Cardiac muscle cell (in vitro differentiated cells and primary cell): Measurements from ENCODE around the gene CPSF4. TPM values are rescaled to one million over a fixed set of nuclear protein-coding genes. Genes with fewer than 3 reads are reported as not detected.
"Not testable (repeated sequence)": the region's sequence is repeated elsewhere in the genome, so short reads cannot be mapped to it uniquely, and the experiment has no call there.

ENCODE experiments used
- DNase-seq, 2 donors: peaks; one replicate each; pipeline versions ENCODE4 v3.0.0 to v3.0.0-alpha.2; 2010 to 2017; ENCODE audit warnings: low read depth in 1 of 2, low spot score in 1 of 2
- H3K27ac ChIP-seq: fragments of 200-600 bp; sonication (generic); 2 replicates; pipeline ENCODE4 v1.5.1; 2016
- H3K27me3 ChIP-seq: fragments of 200-600 bp; sonication (generic); 2 replicates; pipeline ENCODE4 v1.6.0; 2016; ENCODE audit warnings: control low read depth
- H3K36me3 ChIP-seq: fragments of 200-600 bp; sonication (generic); 2 replicates; pipeline ENCODE4 v1.5.1; 2016; ENCODE audit warnings: control low read depth
- H3K4me1 ChIP-seq: fragments of 200-600 bp; sonication (generic); 2 replicates; pipeline ENCODE4 v1.8.1; 2017; ENCODE audit warnings: low read depth, mild to moderate bottlenecking, mixed run types
- H3K4me3 ChIP-seq: fragments of 200-600 bp; sonication (generic); 2 replicates; pipeline ENCODE4 v1.5.1; 2016; ENCODE audit warnings: mild to moderate bottlenecking
- H3K9me3 ChIP-seq: fragments of 200-600 bp; sonication (generic); 2 replicates; pipeline ENCODE4 v1.5.1; 2017; ENCODE audit warnings: low read depth, mild to moderate bottlenecking, control low read depth
- polyA plus RNA-seq: library from polyadenylated mRNA; unstranded; fragments of >200 nt; fragmentation: Nextera tagmentation; extraction: Ambion mirVana; gene quantifications from 2 replicates; pipeline ENCODE4 v1.2.1, GENCODE V29; 2016
- total RNA-seq: library from RNA; depleted of rRNA; stranded (reverse); fragments of >200 nt; gene quantifications from 2 replicates; pipeline ENCODE4 v1.2.3, GENCODE V29; 2016
- TF ChIP-seq, protein P1 (sequence below): IDR thresholded peaks from 2 replicates; pipeline ENCODE4 v1.5.1; 2012; ENCODE audit warnings: low read depth, mild to moderate bottlenecking, low read length

CPSF4 gene
- total and polyA plus RNA-seq, 2 experiments from 2014 or later, result 59.8 to 84.1 TPM

DNA sequence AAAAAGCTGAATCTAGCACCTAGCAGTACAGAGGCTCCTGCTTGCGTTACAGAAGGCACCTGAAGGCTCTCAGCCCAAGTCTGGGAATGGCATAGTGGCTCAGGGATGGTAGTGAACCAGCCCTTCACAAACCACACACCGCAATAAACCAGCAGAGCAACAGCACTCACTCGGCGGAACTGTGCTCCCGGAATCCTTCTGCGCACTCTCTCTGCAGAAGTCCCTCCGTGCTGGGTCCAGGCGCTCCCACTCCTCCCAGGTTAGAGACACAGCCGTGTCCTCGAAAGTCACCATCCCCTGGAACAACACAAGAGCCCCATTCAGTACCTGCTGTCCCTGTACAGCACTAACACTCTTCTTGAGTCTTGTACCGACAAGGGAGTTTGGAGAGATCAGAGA is 59.8 kb downstream of the CPSF4 start:
- H3K27ac ChIP-seq, result peak overlapping the region; percentile 89

DNA sequence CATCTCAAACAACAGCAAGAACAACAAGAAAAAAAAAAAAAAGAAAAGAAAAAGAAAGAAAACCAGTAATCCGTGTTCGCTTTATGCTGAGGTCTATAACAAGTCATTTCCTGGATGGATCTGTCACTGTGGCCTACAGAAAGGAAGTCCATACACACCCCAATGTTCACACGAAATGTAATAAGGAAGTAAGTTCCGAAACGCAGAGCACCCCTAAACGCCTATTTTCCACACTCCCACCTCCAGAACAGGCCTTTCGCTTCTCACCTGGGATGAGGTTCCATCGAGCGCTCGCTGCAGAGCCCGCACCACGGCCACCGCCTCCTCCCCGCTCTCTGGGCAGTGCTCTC is 60.6 kb downstream of the CPSF4 start:
- no peak for DNase-seq
- Histone ChIP-seq H3K4me1 (peaks cover 8% of the 10 kb centered on the region), H3K4me3 (peak overlapping the region; percentile 86), H3K9me3 (no peaks in the 10 kb centered on the region), H3K36me3 (no peaks in the 10 kb centered on the region), H3K27ac (peak overlapping the region; percentile 89), H3K27me3 (no peaks in the 10 kb centered on the region)
- TF ChIP-seq, protein P1, sequence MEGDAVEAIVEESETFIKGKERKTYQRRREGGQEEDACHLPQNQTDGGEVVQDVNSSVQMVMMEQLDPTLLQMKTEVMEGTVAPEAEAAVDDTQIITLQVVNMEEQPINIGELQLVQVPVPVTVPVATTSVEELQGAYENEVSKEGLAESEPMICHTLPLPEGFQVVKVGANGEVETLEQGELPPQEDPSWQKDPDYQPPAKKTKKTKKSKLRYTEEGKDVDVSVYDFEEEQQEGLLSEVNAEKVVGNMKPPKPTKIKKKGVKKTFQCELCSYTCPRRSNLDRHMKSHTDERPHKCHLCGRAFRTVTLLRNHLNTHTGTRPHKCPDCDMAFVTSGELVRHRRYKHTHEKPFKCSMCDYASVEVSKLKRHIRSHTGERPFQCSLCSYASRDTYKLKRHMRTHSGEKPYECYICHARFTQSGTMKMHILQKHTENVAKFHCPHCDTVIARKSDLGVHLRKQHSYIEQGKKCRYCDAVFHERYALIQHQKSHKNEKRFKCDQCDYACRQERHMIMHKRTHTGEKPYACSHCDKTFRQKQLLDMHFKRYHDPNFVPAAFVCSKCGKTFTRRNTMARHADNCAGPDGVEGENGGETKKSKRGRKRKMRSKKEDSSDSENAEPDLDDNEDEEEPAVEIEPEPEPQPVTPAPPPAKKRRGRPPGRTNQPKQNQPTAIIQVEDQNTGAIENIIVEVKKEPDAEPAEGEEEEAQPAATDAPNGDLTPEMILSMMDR, result no peak

More for the DNA sequence above, 59.8 kb downstream of the CPSF4 start:
- TF ChIP-seq, protein P1, result no peak
- Histone ChIP-seq H3K4me3 (peak overlapping the region; percentile 86), H3K27me3 (no peaks in the 10 kb centered on the region), H3K9me3 (no peaks in the 10 kb centered on the region), H3K4me1 (peaks cover 8% of the 10 kb centered on the region), H3K36me3 (peaks cover 8% of the 10 kb centered on the region)
- DNase-seq, result no peak

DNA sequence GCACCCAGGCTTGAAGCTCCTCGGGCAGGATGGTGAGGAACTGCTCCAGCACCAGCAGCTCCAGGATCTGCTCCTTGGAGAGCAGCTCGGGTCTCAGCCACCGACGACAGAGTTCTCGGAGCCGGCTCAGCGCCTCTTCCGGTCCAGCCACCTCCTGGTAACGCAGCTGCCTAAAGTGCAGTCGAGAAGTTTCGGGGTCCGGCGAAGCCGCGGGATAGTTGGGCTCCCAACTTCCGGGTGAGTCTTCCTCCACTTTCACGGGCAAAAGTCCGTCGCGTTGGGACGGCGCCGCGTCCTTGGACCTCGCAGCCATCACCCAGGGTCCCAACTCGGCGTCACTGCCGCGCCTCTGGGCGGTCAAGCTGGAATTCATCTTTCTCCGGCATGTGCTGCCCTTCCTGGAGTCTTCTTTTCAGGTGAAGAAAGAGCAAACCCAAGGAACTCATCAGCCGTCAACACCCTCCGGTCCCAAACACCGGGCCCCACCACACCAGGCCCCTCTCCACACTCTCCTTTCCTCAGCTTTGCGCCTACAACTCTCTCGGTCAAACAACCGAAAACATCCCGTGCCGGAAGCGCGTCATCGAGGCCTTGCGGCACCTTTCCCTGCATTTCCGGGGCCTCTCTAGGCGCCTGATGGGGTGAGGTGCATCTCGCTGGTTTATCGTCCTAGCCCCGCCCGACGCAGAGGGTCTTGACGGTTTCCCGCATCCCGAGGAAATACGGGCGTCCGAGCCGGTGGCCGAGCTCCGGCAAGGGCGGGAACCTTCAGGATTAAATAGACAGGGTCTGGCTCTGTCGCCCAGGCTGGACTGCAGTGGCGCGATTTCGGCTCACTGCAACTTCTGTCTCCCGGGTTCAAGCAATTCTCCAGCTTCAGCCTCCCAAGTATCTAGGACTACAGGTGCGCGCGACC is 61.2 kb downstream of the CPSF4 start, which contains the start of gene ZNF394:
ZNF394 (minus strand) TSS at position 561 of the 916 bp plus-strand sequence; CDS start at position 373, 188 bp downstream.
- TF ChIP-seq, protein P1, result no peak
- H3K27me3 ChIP-seq, result no peaks in the 10 kb centered on the region
- no peaks in the 10 kb centered on the region for H3K36me3 ChIP-seq
- H3K27ac ChIP-seq, result peak within 1 kb of the TSS; percentile 89
- peak within 1 kb of the TSS; percentile 86 for H3K4me3 ChIP-seq
- H3K4me1 ChIP-seq, result peaks cover 8% of the 10 kb centered on the region
- peak; percentile 94 for DNase-seq
- H3K9me3 ChIP-seq, result no peaks in the 10 kb centered on the region

DNA sequence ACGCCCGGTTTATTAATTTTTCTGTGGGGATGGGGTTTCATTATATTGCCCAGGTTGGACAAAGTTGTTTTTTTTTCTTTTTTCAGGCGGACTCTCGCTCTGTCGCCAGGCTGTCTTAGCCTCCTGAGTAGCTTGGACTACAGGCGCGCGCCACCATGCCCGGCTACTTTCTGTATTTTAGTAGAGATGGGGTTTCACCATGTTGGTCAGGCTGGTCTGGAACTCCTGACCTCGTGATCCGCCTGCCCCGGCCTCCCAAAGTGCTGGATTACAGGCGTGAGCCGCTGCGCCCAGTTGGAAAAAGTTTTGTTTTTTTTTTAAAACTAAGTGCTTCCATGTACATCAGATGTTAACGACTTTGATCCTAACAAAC is 61.9 kb downstream of the CPSF4 start:
- no peaks in the 10 kb centered on the region for H3K36me3 ChIP-seq
- H3K9me3 ChIP-seq, result no peaks in the 10 kb centered on the region
- H3K27me3 ChIP-seq, result no peaks in the 10 kb centered on the region
- TF ChIP-seq, protein P1, result no peak
- H3K27ac ChIP-seq, result peak overlapping the region; percentile 89
- DNase-seq, result no peak
- peak overlapping the region; percentile 86 for H3K4me3 ChIP-seq
- peaks cover 8% of the 10 kb centered on the region for H3K4me1 ChIP-seq

DNA sequence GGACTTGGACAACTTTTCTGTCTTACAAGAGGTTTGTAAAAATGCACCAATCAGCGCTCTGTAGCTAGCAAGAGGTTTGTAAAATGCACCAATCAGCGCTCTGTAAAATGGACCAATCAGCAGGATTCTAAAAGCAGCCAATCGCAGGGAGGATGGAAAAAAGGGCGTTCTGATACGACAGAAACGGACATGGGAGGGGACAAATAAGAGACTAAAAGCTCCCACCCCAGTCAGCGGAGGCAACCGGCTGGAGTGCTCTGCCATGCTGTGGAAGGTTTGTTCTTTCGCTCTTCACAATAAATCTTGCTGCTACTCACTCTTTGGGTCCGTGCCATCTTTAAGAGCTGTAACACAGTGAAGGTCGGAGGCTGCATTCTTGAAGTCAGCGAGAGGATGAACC is 62.5 kb downstream of the CPSF4 start:
- not testable (repeated sequence) for H3K4me3 ChIP-seq

DNA sequence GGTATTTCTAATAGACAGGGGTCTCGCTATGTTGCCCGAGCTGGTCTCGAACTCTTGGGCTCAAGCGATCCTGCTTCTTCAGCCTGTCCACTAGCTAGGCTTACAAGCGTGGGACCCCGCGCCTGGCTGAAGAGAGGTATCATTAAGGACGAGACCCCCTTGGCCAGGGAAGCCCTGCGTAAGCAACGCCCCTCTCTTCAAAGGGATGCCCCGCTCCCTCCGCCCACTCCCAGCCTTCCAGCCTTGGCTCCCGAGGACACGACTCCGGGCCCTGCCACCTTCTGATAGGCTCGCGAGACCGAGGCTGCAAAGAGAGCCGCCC is 65.5 kb downstream of the CPSF4 start:
- H3K27ac ChIP-seq, result peak overlapping the region; percentile 87
- peaks cover 17% of the 10 kb centered on the region for H3K4me1 ChIP-seq
- H3K27me3 ChIP-seq, result no peaks in the 10 kb centered on the region
- H3K9me3 ChIP-seq, result no peaks in the 10 kb centered on the region
- peak in 1 of 2 donors; percentile 99 for DNase-seq
- peak overlapping the region; percentile 92 for H3K4me3 ChIP-seq
- H3K36me3 ChIP-seq, result no peaks in the 10 kb centered on the region
- TF ChIP-seq, protein P1, result no peak

More for the DNA sequence above, 62.5 kb downstream of the CPSF4 start:
- DNase-seq, H3K27me3 ChIP-seq, H3K27ac ChIP-seq, H3K9me3 ChIP-seq, H3K36me3 ChIP-seq: not testable (repeated sequence)
- peaks cover 14% of the 10 kb centered on the region for H3K4me1 ChIP-seq
